Mammary epithelial cell (primary cell): ENCODE data around the gene RFX3.

ENCODE experiments used
- CTCF ChIP-seq, 2 donors: IDR thresholded peaks in 1 of 2; conservative IDR thresholded peaks in 1 of 2; 2 replicates each; pipeline ENCODE4 v1.5.1; 2011 to 2012; ENCODE audit warnings: inconsistent platforms in 2 of 2, low read length in 2 of 2, mild to moderate bottlenecking in 2 of 2, control low read depth in 1 of 2, low read depth in 1 of 2; ENCODE audit not compliant: insufficient read depth in 1 of 2; ENCODE audit errors: extremely low read depth in 1 of 2
- EZH2 ChIP-seq: IDR thresholded peaks from 2 replicates; pipeline ENCODE4 v1.6.1; 2012; ENCODE audit warnings: low read length, inconsistent platforms, borderline replicate concordance

DNA sequence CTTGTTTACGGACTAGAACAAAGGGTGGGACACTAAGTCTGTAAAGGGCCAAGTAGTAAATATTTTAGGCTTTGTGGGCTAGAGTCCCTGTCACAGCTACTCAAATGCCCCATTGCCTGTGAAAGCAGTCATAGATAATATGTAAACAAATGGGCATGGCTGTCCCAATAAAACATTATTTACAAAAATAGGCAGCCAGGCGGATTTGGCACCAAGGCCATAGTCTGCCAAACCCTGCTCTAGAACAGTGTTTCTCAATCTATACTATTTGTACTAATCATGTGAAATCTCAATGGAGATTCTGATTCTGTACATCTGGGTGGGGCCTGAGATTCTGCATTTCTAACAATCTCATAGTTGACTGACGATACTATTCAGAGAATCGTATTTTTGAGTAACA is 92.0 kb downstream of the RFX3 start:
- TF ChIP-seq CTCF (conservative IDR thresholded peaks at IDR 0.05 in 1 of 2, IDR thresholded peaks at IDR 0.05 in 1 of 2; ENCODE audit: extremely low read depth in 1 of 2, insufficient read depth in 1 of 2, low read depth in 1 of 2, low read length in 2 of 2) (no peak), EZH2 (no peak)
